ENCODE measurements around the gene DEFB126. TPM values are rescaled to one million over a fixed set of nuclear protein-coding genes. Genes with fewer than 3 reads are reported as not detected.

Gene DEFB126
- total RNA-seq, 2 donors from 2014 or later: not detected

DNA sequence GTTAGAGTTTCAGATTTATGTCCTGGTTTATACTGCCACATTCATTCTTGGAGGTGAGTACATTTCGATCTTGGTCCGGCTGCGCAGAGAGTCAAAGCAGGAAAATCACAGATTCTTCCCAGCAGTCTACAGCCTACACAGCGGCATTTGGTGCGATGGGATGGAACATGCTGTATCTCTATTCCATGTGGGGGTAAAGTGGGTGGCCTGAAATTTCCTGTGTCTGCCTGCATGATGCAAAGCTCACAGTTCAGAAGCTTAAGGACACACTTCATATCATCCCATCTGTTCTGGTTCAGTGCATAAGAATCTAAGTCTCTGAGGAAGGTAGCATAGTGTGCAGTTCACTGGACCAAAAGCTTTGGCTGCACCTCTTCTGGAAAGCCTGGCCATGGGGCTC, 14.8 kb downstream of the DEFB126 start, which contains the start of gene DEFB127:
Gene DEFB127 (plus strand): TSS at position 301 of the 400 bp plus-strand sequence. CDS start 91 bp downstream, at position 392.
- no peaks in the 10 kb centered on the region for H3K4me1 ChIP-seq
- H3K27ac ChIP-seq: no peak within 1 kb of the TSS
- no peak for TF ChIP-seq CTCF (IDR thresholded peaks at IDR 0.05)
- no peaks in the 10 kb centered on the region for H3K9me3 ChIP-seq
- DNase-seq (ENCODE audit: low spot score): no peak
- no peaks in the 10 kb centered on the region for H3K36me3 ChIP-seq
- H3K27me3 ChIP-seq: no peaks in the 10 kb centered on the region
- no peak within 1 kb of the TSS for H3K4me3 ChIP-seq

DNA sequence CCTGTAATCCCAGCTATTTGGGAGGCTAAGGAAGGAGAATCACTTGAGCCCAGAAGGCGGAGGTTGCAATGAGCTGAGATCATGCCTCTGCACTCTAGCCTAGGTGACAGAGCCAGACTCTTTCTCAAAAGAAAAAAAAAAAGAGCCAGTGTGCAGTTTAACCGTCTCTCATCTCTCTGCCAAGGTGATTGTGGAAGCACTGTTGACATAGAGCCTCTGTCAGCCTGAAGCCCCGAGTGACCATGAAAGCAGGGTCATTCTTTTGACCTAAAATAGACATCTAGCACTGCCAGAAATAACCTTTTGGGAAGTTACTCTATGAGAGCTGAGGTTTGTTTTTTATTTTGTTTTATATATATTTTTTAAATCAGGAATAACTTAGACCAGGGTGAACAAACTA, 22.2 kb downstream of the DEFB126 start:
- no peaks in the 10 kb centered on the region for H3K36me3 ChIP-seq
- no peaks in the 10 kb centered on the region for H3K4me1 ChIP-seq
- no peaks in the 10 kb centered on the region for H3K9me3 ChIP-seq
- no peak for TF ChIP-seq CTCF (IDR thresholded peaks at IDR 0.05)
- H3K4me3 ChIP-seq: no peak overlapping the region
- no peak for DNase-seq (ENCODE audit: low spot score)
- H3K27ac ChIP-seq: no peak overlapping the region
- H3K27me3 ChIP-seq: no peaks in the 10 kb centered on the region

- no peak for TF ChIP-seq CTCF (IDR thresholded peaks at IDR 0.05)
- no peak for DNase-seq (ENCODE audit: low spot score)
These were observed 26.5 kb downstream of the DEFB126 start for GRCh38 chr20:168876-169275.

GRCh38 chr20:184288-184687, 41.9 kb downstream of the DEFB126 start:
- Histone ChIP-seq H3K27ac (no peak overlapping the region), H3K36me3 (no peaks in the 10 kb centered on the region), H3K4me3 (no peak overlapping the region), H3K9me3 (peaks cover 0 to 14% of the 10 kb centered on the region in 2 donors), H3K4me1 (no peaks in the 10 kb centered on the region), H3K27me3 (no peaks in the 10 kb centered on the region)
- no peak for TF ChIP-seq CTCF (IDR thresholded peaks at IDR 0.05)
- no peak for DNase-seq (ENCODE audit: low spot score)

More at GRCh38 chr20:168876-169275, 26.5 kb downstream of the DEFB126 start:
- no peaks in the 10 kb centered on the region for H3K9me3 ChIP-seq
- no peaks in the 10 kb centered on the region for H3K4me1 ChIP-seq
- no peaks in the 10 kb centered on the region for H3K36me3 ChIP-seq
- H3K27me3 ChIP-seq: no peaks in the 10 kb centered on the region
- H3K27ac ChIP-seq: no peak overlapping the region
- no peak overlapping the region for H3K4me3 ChIP-seq

GRCh38 chr20:187733-188132, 45.3 kb downstream of the DEFB126 start:
- no peak for TF ChIP-seq CTCF (IDR thresholded peaks at IDR 0.05)
- Histone ChIP-seq H3K36me3 (no peaks in the 10 kb centered on the region), H3K27me3 (no peaks in the 10 kb centered on the region), H3K9me3 (peaks cover 0 to 14% of the 10 kb centered on the region in 2 donors), H3K27ac (no peak overlapping the region), H3K4me1 (no peaks in the 10 kb centered on the region), H3K4me3 (no peak overlapping the region)
- no peak for DNase-seq (ENCODE audit: low spot score)

GRCh38 chr20:189611-190010, 47.2 kb downstream of the DEFB126 start, which contains the start of gene DEFB128:
Gene DEFB128 (minus strand): TSS chr20:189711. CDS start chr20:189623, 88 bp downstream.
- Histone ChIP-seq H3K27ac (no peak within 1 kb of the TSS), H3K4me3 (no peak within 1 kb of the TSS), H3K4me1 (no peaks in the 10 kb centered on the region), H3K27me3 (no peaks in the 10 kb centered on the region), H3K36me3 (no peaks in the 10 kb centered on the region), H3K9me3 (peaks cover 0 to 4% of the 10 kb centered on the region in 2 donors)
- TF ChIP-seq CTCF (IDR thresholded peaks at IDR 0.05): no peak
- DNase-seq (ENCODE audit: low spot score): no peak
